Fibroblast of skin of back (primary cell): ENCODE measurements around the gene ANKS1A.
A peak's percentile ranks its signal among the peaks of the same experiment; 100 is the strongest.
"Not testable (repeated sequence)": the region's sequence is repeated elsewhere in the genome, so short reads cannot be mapped to it uniquely, and the experiment has no call there.

Source experiments
- DNase-seq: peaks from one replicate; pipeline ENCODE4 v3.0.0-alpha.2; 2013

ANKS1A gene

DNA sequence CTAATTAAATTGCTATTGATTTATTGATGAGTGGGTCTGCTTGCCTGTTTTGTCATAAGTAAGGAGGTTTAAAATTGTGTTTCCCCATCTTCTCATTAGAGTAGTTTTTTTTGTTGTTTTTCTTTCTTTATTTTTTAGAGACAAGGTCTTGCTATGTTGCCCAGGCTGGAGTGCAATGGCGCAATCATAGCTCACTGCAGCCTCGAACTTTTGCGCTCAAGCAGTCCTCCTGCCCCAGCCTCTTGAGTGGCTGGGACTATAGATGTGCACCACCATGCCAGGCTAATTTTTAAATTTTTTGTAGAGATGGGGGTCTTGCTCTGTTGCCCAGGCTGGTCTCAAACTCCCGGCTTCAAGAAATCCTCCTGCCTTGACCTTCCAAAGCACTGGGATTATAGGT lies 31.0 kb downstream of the ANKS1A start:
- DNase-seq: no peak

DNA sequence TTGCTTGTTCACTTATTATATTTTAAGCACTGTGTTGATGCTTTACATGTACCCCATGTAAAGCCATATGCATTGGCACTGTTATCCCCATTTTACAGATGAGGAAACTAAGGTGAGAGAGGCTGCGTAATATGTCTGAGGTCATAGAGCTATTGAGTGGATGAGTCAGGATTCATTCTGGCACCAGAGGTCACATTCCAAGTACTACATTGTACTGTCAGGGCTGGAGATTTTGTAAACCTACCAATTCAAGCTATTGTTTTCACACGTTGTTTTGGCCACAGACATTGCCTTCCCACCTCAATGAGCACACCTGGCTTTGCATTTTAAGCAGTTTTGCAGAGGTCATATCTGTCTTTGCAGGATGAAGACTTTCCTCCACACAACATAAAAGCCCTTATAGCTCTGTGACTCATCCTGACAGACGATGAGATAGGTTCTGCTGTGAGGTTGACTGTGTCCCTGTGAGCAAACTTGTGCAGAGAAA lies 33.2 kb downstream of the ANKS1A start:
- DNase-seq: peak; percentile 39

DNA sequence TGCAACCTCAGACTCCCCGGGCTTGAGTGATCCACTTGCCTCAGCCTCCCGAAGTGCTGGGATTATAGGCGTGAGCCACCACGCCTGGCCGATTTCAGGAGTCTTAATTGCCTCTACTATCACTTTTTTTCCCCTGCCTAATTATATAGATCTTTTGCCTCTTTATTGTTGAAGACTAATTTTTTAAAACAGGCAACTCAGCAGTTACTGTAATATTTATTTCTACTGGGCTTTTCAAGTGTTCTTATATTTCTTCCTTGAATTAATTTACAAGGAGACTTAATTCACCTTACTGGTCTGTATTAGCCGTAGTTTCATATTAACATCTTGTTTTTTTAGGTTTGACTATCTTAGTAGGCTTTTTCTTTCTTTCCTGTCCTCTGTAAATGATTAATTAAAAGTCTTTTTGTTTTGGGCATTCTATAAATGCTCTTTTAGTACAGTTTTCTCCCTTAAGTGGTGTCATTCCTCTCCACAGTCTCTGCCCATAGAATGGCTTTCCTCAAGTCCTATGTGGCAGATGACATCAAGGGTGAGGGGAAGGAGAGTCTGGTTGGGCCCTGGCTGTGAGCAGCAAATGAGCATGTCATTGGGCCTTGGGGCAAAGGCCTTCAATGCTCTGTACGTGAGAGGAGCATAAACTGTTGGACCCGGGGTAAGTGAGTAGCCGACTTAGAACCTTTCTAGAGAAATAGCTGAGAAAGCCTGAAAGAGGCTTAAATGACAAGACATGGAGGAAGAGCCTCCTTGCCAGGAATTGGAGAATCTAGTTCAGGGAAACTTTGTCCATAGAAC lies 36.0 kb downstream of the ANKS1A start:
- DNase-seq: no peak

DNA sequence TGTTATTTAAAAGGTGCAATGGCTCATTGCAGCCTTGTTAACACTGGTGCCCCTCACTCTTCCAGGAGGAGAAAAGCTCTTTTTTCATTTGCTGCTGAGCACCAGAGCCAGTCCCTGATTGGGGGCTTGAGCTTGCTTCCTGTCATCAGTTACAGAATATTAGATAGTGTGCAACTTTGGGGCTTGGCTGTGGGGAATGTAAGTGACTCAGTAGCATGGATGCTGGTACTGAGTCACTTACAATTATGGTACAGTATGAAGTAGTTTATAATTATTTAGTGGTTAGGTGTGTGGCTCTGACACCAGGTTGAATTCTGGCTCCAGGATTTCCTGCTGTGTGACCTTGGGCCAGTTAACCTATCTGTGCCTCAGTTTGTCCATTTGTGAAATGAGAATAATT lies 37.6 kb downstream of the ANKS1A start:
- peak; percentile 61 for DNase-seq

DNA sequence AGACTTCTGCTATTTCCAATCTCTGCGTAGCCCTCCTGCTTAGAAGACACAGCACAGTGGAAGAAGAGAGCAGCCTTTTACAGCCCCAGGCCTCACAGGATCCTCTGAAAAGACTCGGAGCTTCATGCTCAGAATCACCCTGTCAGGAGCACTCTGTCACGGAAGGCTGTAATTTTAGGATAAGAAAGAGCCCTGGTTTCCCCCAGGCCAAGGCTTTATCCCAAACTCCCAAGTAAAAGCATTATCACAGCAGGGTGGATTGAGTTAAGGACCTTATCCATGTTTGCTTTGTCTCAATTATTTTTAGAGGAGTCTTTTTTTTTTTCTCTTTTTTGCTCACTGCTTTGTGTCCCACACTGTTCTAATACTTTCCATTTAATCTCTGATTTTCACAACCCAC lies 39.2 kb downstream of the ANKS1A start:
- no peak for DNase-seq

DNA sequence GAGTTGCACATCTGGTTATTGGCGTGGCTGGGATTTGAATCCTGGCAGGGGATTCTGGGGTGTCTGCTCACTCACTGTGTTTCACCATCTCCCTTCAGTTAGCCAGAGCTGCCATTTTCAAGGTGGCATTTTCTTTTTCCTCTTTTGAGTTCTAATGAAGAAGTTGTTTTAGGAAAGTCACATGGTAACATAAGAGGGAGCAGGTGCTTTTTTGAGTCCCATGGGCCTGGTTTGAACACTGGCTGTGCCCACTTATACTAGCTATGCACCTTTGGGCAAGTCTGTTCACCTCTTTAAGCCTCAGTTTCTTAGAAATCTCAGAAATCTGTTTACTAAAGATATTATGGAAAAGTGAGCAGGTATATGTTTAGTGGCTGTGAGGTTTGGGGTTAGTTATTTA lies 39.6 kb downstream of the ANKS1A start:
- DNase-seq: no peak

DNA sequence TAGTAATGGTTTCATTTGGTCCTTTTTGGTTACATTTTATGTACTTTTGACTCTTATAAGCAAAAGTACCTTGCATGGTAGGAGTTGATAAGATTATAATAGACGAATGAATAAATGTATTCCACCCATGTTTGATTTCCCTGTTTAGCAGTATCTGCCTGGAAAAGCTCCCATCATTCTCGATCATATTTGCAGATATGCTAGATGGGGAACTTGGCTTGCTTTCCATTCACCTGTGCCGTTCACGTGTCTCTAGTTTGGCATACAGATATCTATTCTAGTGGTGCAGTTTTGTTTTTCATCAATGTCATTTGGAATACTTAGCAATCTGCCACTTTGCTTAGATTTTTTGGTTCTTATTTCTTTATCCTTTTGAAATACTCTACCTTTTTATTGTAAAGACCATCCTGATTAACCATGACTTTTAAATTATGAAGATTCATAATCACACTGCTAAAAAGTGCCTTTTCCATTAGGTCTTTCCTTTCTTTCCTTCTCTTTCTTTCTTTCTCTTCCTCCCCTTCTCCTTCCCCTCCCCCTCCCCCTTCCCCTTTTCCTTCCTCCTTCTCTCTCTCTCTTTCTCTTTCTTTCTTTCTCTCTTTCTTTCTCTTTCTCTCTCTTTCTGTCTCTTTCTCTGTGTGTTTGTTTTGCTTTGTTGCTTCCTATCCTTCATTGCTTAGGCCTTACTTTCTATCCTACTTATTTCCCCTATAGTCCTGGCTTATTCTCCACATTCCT lies 40.4 kb downstream of the ANKS1A start:
- DNase-seq: no peak

DNA sequence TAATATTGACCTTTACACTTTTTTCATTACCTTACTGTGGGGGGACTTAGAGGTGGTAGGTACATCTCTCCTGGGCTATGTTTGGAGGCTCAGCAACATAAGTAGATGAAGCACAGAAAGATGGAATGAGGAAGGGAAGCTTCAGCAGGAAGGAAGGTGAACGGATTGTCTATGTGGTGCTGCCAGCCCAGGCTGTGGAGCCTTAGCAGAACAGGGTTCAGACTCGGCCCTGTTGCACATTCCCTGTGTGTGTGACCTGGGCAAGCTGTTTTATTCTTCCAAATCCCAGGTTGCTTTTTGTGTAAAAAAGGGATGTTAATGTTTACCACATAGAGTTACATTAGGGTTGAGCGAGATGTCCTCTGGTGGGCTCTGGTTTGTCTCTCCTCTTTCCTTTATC lies 41.2 kb downstream of the ANKS1A start:
- DNase-seq: no peak

DNA sequence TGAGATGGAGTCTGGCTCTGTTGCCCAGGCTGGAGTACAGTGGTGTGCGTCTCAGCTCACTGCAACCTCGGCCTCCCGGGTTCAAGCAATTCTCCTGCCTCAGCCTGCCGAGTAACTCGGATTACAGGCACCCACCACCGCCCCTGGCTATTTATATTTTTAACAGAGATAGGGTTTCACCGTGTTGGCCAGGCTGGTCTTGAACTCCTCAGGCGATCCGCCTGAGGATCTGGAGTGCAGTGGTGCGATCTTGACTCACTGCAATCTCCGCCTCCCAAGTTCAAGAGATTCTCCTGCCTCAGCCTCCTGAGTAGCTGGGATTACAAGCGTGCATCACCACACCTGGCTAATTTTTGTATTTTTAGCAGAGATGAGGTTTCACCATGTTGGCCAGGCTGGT lies 43.1 kb downstream of the ANKS1A start:
- DNase-seq: not testable (repeated sequence)

DNA sequence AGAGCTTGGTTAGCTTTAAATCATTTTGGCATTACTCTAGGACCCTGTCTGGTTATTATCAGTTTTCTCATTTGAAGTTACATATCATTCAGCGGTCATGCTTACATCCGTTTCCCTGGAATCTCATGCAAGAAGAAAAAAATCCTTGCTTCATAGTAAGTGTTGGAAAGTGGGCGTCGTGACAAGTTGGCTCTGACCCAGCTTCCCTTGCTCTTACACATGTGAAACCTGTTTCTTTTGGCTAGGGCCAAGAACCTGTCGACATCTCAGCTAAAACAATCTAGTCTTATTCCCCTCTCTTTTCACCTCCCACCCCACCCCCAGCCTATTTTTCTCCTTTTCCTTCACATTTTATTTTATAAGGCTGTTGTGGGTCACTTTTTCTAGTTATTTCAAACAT lies 45.5 kb downstream of the ANKS1A start:
- DNase-seq: no peak

DNA sequence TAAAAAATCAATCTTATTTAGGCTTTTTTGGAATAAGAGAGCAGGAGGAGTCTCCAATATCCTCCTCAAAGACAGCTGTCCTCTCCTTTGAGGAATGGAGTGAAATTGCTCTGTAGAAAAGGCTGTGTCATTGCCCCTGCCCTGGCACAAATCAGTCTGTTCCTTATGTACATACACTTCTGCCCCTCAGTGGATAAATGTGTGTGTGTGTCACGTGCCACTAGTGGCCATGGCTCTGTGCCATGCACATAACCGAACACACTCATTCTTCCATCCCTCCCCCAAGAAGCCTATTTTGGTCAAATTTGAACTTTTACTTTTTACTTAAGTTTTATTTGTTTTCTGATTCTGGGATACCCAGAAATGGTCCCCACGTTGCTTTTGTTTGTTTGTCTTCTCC lies 49.2 kb downstream of the ANKS1A start:
- no peak for DNase-seq

DNA sequence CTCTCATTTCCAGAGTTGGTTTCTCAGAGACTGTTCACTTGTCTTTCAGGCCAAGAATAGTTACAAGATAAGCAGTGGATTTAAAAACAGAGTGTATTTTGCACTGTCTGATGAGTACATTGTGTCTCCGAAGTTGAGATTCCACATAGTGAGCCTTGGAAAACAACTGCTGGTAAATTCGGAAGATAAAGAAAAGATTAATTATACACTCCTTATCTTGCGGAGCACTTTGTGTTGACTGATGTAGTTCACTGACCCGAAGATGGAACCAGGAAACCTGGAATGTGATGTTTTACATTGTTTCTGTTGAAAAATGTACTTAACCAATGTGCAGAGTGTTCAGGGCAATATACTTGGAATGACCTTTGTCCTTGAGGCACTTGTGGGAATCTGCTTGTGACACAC lies 51.0 kb downstream of the ANKS1A start:
- DNase-seq: no peak

DNA sequence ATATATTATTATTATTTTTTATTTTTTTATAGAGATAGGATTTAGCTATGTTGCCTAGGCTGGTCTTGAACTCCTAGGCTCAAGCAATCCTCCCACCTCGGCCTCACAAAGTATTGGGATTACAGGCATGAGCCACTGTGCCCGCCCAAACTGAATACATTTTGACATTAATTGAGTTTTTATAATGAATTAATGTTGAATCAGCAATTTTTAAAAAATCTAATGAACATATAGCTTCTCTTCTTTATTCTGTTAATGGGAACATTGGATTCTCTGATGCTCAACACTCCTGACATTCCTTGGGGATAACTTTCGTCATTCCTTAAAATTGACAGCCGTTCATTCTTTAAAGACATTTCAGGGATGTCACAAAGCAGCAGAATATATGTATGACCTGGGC lies 52.4 kb downstream of the ANKS1A start:
- DNase-seq: no peak

DNA sequence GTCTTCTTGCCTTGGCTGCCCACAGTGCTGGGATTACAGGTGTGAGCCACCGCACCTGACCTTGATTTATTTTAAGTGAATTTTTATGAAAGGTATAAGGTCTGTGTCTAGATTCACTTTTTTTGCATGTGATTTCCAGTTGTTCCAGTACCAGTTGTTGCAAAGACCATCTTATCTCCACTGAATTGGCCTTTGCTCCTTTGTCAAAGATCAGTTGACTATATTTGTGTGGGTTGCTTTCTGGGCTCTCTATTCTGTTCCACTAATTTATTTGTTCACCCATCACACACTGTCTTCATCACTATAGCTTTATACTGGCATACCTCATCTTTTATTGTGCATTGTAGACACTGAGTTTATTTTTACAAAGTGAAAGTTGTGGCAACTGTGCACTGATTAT lies 56.3 kb downstream of the ANKS1A start:
- no peak for DNase-seq

DNA sequence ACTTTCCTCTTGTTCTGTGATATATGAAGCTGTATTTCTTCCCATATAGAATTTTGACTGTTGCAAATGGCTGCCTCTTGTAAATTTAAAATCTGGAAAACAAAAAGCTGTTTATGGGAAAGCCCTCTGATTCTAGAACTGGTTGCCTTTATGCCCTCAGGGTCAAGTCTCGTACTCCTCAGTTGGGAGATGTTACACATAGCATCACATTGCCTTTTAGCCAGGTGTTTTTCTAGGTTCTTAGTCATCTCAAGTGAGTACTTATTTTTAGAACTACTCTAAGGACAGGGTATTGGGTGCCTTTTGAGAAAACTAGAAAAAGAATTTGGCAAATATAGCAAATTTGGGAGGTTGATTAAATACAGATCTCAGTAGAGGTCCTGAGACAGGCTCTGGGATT lies 58.5 kb downstream of the ANKS1A start:
- DNase-seq: no peak

DNA sequence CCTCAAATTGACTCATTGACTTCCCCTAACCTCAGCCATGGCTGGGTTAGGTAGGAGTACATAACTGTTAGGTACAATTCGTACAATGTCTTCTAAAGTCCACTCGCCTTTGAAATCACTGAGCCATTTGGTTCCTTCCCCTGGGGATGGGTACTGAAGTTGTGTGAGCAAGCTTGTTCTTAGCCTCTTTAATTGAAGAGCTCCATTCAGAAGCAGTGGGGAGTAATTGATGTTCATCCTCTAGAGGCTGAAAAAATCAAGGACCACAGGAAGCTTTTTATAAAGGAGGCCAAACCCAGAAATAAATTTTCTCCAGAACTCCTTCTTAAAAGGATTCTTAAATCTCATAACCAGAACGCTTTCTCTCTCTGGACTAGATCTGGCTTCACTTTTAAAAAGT lies 60.6 kb downstream of the ANKS1A start:
- no peak for DNase-seq

DNA sequence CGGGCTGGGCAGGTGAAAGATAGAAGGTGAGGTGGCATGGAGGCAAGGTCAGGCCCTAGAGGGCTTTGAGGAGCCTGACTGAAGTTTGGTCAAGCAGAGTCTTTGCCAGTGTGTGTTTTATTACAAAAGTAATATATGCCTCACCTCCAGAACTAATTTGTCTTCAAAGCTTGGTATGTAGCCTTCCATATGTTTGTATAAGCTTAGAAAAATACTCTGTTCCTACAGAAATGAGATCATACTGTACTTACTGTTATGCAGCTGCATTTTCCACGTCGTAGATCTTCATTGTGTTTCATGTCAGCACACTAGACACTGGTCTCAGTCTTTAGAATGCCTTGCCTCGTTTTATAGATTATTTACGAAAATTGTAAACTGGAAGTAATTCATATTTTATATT lies 61.8 kb downstream of the ANKS1A start:
- peak; percentile 35 for DNase-seq

DNA sequence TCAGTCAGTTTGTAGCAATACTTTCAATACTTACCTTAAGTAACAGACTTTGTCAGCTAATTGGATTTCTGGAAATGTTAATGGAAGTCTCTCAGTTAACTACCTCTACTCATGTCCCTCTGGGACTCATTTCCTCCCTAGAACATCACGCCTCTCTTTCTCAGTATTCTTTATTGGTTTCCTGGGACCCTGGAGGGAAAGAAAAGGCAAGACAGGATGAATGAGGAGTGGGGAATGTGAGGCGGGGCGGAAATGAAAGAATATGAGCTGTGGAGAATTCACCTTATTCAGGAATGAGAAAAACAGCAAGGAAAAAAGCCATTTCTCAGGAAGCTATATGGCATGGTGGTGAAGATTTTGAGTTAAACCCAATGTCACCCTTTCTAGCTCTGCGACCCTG lies 62.7 kb downstream of the ANKS1A start:
- DNase-seq: no peak

DNA sequence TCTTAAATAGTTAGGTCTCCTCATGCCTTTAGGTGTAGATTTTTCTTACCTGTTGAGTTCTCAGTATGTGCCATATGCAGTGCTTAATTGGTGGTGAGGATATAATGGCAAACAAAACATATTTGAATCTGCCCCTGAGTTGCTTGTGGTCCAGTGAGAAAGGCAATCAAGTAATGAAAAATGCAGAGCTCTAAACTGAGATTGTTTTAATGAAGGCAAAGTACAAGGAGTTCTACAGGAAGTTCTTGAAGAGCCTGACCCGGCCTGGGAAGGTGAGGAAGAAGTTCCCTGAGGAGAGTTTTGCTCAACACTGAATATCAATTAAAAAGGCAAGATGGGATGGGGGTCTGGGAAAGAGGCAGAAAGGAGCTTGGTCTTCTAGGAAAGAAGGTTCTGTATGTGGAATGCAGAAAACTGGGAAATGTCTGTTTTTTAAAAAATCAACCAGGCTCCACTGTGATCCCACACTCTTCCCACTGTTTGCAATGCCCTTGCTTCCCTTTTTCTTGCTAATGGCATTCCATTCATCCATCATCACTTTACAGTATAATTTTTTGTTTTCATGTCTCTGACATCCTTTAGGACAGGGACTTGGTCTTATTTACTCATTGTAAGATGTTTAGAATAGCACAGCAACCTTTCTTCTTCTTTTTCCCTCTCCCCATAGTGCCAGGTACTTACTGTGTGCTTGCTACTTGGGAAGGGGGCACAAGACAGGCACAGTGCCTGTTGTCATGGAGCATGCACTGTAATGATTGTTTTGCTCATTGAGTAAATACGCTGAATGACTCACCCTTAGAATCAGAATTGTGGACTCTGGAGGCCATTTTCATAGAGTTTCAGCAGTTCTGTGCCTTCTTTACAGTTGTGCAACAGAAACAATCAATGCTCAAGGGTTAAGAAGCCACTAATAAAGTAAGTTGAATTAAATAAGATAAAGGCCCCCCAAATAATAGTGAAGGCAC lies 64.3 kb downstream of the ANKS1A start:
- peak; percentile 43 for DNase-seq

DNA sequence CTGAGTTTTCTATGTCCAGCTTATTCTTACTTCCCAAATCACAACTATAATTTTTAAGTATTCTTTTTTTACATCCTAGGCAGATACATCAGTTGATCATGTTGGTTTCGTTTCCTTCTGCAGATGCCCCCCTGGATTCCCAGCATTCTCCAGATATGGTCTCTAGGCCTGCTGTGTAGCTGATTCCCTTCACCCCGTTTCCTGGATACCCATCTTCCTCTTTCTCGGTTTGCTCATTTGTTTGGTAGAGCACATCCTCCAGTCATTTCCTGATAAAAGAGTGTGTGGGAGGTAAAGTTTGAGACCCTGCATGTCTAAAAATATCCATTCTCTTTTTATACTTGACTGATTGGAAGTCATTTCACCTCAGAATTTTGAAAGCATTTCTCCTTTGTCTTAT lies 66.4 kb downstream of the ANKS1A start:
- DNase-seq: no peak

DNA sequence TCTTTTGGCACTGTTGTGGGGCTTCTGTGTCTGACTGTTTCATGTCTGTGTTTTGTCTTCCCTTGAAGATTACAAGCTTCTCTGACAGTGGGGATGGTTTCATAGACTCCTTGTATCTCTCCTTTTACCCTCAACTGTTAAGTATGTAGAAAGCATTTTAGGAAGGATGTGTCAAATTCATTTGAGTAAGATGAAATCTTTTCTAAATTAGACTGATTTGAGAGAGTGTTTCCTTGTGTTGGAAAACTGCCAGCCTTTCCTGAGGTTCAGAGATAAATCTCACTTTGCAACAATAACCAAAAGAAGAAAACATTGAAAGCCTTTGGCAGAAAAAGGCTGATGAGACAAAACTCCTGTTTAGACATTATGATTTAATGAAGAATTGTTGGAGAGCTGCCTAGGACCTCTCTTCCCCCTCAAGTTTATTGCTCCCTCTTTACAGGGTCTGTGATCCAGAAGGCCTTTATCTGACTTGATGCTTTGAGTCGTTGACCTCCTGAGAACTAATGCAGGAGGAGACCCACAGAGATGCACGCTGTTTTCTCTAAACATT lies 68.3 kb downstream of the ANKS1A start:
- no peak for DNase-seq

DNA sequence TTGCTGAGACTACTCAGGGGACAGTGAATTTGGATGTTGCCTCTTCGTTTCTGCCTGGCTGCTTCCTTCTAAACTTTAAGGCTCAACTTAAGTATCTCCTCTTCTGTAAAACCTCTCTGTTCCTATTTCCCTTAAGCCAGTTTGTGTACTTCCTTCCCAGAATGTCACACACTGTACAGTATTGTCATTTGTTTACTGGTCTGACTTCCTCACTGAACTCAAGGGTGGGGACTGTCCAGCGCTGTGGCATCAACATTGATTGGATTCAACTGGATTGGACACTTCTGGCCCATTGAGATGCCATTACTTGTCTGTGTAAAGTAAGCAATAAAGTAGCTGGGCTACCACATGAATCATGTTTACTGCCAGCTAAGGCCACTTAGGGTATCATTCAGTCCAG lies 69.7 kb downstream of the ANKS1A start:
- no peak for DNase-seq

DNA sequence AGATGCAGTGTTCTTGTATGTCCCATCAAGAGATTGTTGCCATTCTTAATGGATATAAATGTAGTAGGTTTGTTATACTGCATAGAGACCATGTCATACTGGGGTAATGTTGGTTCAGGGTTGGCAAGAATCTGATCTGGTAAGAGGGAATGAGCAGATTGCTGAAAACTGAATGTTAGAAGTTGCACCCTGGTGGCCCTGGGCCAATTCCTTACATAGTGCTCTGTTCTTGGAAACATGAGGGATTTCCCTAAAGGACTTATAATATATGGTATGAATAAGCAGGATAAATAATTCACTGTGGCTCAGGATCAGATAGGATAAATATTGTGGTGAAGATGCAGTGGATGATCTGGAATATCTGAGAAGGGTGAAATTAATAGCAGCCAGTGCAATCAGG lies 70.2 kb downstream of the ANKS1A start:
- DNase-seq: no peak
